Vagina (tissue), 2 donors: ENCODE results near the gene TMEM232. TPM values are rescaled to one million over a fixed set of nuclear protein-coding genes. Genes with fewer than 3 reads are reported as not detected.

Experiments
- DNase-seq, 2 donors: peaks; one replicate each; pipeline ENCODE4 v3.0.0-alpha.2; 2017; ENCODE audit errors: extremely low spot score in 2 of 2
- H3K27ac ChIP-seq: fragments of 200-600 bp; sonication (generic); one replicate; pipeline ENCODE4 v1.5.1; 2019
- H3K27me3 ChIP-seq: fragments of 200-600 bp; sonication (generic); one replicate; pipeline ENCODE4 v1.5.1; 2019
- H3K36me3 ChIP-seq, 2 donors: fragments of 200-600 bp; sonication (generic); one replicate each; pipeline ENCODE4 v1.5.1; 2017 to 2019
- H3K4me1 ChIP-seq: fragments of 200-600 bp; sonication (generic); one replicate; pipeline ENCODE4 v1.5.1; 2019
- H3K4me3 ChIP-seq, 2 donors: fragments of 200-600 bp; sonication (generic); 1 replicate in 1 of 2; 2 replicates in 1 of 2; pipeline ENCODE4 v1.5.1; 2016 to 2019
- H3K9me3 ChIP-seq: fragments of 200-600 bp; sonication (generic); one replicate; pipeline ENCODE4 v1.5.1; 2019
- POLR2A ChIP-seq, 2 donors: fragments of 450-650 bp; IDR thresholded peaks; one replicate each; pipeline ENCODE4 v1.6.1; 2017; ENCODE audit warnings: antibody characterized with exemption in 2 of 2, mild to moderate bottlenecking in 2 of 2, moderate library complexity in 2 of 2
- POLR2AphosphoS5 ChIP-seq, 2 donors: sonication (generic); formaldehyde crosslinking; IDR thresholded peaks; one replicate each; pipeline ENCODE4 v1.9.0; 2017; ENCODE audit warnings: antibody characterized with exemption in 2 of 2, mild to moderate bottlenecking in 2 of 2, low read depth in 1 of 2; ENCODE audit not compliant: insufficient read depth in 1 of 2
- intact Hi-C: fragments of 100-400 bp; cut with DNase I; formaldehyde crosslinking; loops from one replicate; pipeline ENCODE4 v1.15.1; 2023
- total RNA-seq: library from RNA; depleted of rRNA; stranded (reverse); fragments of >200 nt; gene quantifications from one replicate; pipeline ENCODE4 v1.2.3, GENCODE V29; 2016
- TF ChIP-seq, protein P1 (sequence below), 3 experiments: fragments of 450-650 bp in 2 of 3; fragments of 200-600 bp in 1 of 3; sonication (generic) in 1 of 3; IDR thresholded peaks; one replicate each; pipeline ENCODE4 v1.5.1; 2017 to 2019; ENCODE audit warnings: antibody characterized with exemption in 3 of 3, mild to moderate bottlenecking in 2 of 3, moderate library complexity in 2 of 3

TMEM232 gene
- total RNA-seq, 1 donor from 2014 or later = 4.2 TPM

DNA sequence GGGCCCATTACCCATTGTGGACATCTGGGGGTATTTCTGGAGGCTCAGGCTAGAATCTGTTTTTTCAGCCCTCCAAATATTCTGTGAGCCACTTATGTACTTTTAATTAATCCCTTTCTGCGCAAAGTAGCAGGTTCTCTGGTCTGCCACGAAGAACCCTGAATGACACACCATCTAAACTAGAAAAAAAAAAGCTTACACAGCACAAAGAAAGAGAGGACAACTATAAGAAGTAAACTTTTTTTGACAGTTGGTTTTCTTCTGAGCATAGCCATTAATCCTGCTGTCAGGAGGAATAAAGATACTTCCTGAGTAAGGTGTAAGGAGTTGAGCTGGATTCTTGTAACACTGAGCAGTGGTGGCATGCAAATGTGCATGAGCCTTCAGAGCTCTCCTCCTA lies 327.5 kb downstream of the TMEM232 start:
- intact Hi-C loops = no loop called here
- no peak for DNase-seq
- no peak overlapping the region for H3K4me3 ChIP-seq
- TF ChIP-seq, protein P1, sequence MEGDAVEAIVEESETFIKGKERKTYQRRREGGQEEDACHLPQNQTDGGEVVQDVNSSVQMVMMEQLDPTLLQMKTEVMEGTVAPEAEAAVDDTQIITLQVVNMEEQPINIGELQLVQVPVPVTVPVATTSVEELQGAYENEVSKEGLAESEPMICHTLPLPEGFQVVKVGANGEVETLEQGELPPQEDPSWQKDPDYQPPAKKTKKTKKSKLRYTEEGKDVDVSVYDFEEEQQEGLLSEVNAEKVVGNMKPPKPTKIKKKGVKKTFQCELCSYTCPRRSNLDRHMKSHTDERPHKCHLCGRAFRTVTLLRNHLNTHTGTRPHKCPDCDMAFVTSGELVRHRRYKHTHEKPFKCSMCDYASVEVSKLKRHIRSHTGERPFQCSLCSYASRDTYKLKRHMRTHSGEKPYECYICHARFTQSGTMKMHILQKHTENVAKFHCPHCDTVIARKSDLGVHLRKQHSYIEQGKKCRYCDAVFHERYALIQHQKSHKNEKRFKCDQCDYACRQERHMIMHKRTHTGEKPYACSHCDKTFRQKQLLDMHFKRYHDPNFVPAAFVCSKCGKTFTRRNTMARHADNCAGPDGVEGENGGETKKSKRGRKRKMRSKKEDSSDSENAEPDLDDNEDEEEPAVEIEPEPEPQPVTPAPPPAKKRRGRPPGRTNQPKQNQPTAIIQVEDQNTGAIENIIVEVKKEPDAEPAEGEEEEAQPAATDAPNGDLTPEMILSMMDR (IDR thresholded peaks at IDR 0.05) = no peak
- TF ChIP-seq POLR2A (IDR thresholded peaks at IDR 0.05) = no peak
- no peak for TF ChIP-seq POLR2AphosphoS5 (IDR thresholded peaks at IDR 0.05; ENCODE audit: insufficient read depth in 1 of 2, low read depth in 1 of 2)
- H3K9me3 ChIP-seq = no peaks in the 10 kb centered on the region
- no peak overlapping the region for H3K27ac ChIP-seq
- no peaks in the 10 kb centered on the region for H3K36me3 ChIP-seq
- H3K27me3 ChIP-seq = no peaks in the 10 kb centered on the region
- no peaks in the 10 kb centered on the region for H3K4me1 ChIP-seq

GRCh38 chr5:110397281-110397680 lies 329.2 kb downstream of the TMEM232 start:
- Histone ChIP-seq H3K9me3 (no peaks in the 10 kb centered on the region), H3K27ac (no peak overlapping the region), H3K36me3 (no peaks in the 10 kb centered on the region), H3K4me3 (no peak overlapping the region), H3K4me1 (no peaks in the 10 kb centered on the region), H3K27me3 (no peaks in the 10 kb centered on the region)
- DNase-seq = no peak
- TF ChIP-seq POLR2A (IDR thresholded peaks at IDR 0.05) (no peak), POLR2AphosphoS5 (IDR thresholded peaks at IDR 0.05; ENCODE audit: insufficient read depth in 1 of 2, low read depth in 1 of 2) (no peak)
- TF ChIP-seq, protein P1 (IDR thresholded peaks at IDR 0.05) = no peak
- intact Hi-C loops = no loop called here

GRCh38 chr5:110386782-110387181 lies 339.7 kb downstream of the TMEM232 start:
- Histone ChIP-seq H3K9me3 (no peaks in the 10 kb centered on the region), H3K4me1 (no peaks in the 10 kb centered on the region), H3K27ac (no peak overlapping the region), H3K27me3 (no peaks in the 10 kb centered on the region), H3K4me3 (no peak overlapping the region), H3K36me3 (no peaks in the 10 kb centered on the region)
- intact Hi-C loops = no loop called here
- TF ChIP-seq POLR2A (IDR thresholded peaks at IDR 0.05) (no peak), POLR2AphosphoS5 (IDR thresholded peaks at IDR 0.05; ENCODE audit: insufficient read depth in 1 of 2, low read depth in 1 of 2) (no peak)
- TF ChIP-seq, protein P1 (IDR thresholded peaks at IDR 0.05) = no peak
- DNase-seq = no peak

DNA sequence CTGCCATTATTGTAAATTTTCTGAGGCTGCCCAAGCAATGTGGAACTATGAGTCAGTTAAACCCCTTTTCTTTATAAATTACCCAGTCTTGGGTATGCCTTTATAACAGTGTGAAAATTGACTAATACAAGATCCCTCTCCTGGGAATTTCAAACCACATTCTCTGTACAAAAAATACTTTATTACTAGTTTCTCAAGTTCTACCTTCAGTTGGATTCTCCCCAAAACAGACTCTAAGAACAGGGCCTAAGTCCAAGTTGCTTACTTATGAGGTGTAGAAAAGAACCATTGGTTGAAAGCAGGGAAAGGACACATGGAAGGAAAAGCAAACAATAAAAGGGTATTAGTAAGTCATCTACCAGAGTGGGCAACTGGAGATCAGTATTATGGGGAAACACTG lies 343.2 kb downstream of the TMEM232 start:
- intact Hi-C loops = no loop called here
- no peak overlapping the region for H3K4me3 ChIP-seq

DNA sequence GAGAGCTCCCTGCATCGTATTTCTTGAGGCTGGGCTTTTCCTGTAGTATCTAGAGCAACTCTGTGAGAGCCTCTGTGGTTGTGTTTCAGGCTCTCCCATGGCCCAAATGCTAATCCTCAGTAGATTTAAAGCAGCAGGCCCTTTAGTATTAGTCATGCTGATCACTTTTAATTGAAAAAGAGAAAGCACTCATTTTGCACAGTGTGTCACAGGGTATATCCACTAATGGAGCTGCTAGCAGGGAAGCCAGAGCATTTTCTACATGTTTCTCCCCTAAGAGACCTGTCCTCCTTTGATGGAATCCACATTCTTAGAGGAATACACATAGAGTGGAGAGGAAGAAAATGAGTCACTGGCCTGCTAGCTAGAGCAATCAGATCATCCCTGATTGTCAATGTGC lies 348.5 kb downstream of the TMEM232 start:
- DNase-seq = no peak
- Histone ChIP-seq H3K4me3 (no peak overlapping the region), H3K4me1 (no peaks in the 10 kb centered on the region), H3K27ac (no peak overlapping the region), H3K9me3 (no peaks in the 10 kb centered on the region), H3K36me3 (no peaks in the 10 kb centered on the region), H3K27me3 (no peaks in the 10 kb centered on the region)
- intact Hi-C loops = no loop called here
- TF ChIP-seq, protein P1 (IDR thresholded peaks at IDR 0.05) = no peak
- no peak for TF ChIP-seq POLR2A (IDR thresholded peaks at IDR 0.05)
- TF ChIP-seq POLR2AphosphoS5 (IDR thresholded peaks at IDR 0.05; ENCODE audit: insufficient read depth in 1 of 2, low read depth in 1 of 2) = no peak

More for the DNA sequence above, 343.2 kb downstream of the TMEM232 start:
- H3K36me3 ChIP-seq = no peaks in the 10 kb centered on the region
- no peak overlapping the region for H3K27ac ChIP-seq
- H3K9me3 ChIP-seq = no peaks in the 10 kb centered on the region
- H3K4me1 ChIP-seq = no peaks in the 10 kb centered on the region
- no peaks in the 10 kb centered on the region for H3K27me3 ChIP-seq
- TF ChIP-seq POLR2AphosphoS5 (IDR thresholded peaks at IDR 0.05; ENCODE audit: insufficient read depth in 1 of 2, low read depth in 1 of 2) (no peak), POLR2A (IDR thresholded peaks at IDR 0.05) (no peak)
- TF ChIP-seq, protein P1 (IDR thresholded peaks at IDR 0.05) = no peak
- no peak for DNase-seq
